ENCODE data around the gene HRAS.

DNA sequence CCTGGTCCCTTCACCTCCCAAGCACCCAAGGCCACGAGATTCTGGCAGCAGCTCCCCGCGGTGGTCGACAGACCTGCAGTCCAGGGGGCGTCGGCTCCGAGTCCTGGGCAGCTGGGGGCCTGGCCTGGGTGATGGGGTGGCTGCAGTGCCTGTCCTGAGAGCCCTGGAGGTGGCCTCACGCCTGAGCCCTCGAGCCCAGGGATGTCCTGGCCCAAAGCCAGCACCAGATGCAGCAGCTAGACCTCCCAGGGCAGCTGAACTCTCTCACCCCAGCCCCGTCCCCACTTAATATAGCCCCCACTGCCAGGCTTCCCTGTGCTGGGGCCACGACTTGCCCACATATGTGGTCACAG is 18.6 kb upstream of the HRAS start:
- TF ChIP-seq POLR2AphosphoS5 (IDR thresholded peaks at IDR 0.05; ENCODE audit: low read depth, low read length) (no peak), TAF1 (IDR thresholded peaks at IDR 0.05; ENCODE audit: borderline replicate concordance, insufficient read depth, low read length) (no peak)
